Measurements from ENCODE around the gene PSORS1C1.

GRCh38 chr6:31081872-31082271, 32.7 kb upstream of the PSORS1C1 start:
- TF ChIP-seq, protein P1, sequence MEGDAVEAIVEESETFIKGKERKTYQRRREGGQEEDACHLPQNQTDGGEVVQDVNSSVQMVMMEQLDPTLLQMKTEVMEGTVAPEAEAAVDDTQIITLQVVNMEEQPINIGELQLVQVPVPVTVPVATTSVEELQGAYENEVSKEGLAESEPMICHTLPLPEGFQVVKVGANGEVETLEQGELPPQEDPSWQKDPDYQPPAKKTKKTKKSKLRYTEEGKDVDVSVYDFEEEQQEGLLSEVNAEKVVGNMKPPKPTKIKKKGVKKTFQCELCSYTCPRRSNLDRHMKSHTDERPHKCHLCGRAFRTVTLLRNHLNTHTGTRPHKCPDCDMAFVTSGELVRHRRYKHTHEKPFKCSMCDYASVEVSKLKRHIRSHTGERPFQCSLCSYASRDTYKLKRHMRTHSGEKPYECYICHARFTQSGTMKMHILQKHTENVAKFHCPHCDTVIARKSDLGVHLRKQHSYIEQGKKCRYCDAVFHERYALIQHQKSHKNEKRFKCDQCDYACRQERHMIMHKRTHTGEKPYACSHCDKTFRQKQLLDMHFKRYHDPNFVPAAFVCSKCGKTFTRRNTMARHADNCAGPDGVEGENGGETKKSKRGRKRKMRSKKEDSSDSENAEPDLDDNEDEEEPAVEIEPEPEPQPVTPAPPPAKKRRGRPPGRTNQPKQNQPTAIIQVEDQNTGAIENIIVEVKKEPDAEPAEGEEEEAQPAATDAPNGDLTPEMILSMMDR (conservative IDR thresholded peaks at IDR 0.05; ENCODE audit: low read length), result no peak
- TF ChIP-seq EZH2phosphoT487 (IDR thresholded peaks at IDR 0.05; ENCODE audit: borderline replicate concordance, low read depth, low read length), result no peak

All from OCI-LY7 (cell line).